ENCODE results near the gene PLPP1.

The PLPP1 gene

GRCh38 chr5:55407059-55407684 is 127.6 kb downstream of the PLPP1 start:
- DNase-seq (ENCODE audit: low read depth): no peak

GRCh38 chr5:55406292-55406691 is 128.5 kb downstream of the PLPP1 start:
- DNase-seq (ENCODE audit: low read depth): no peak

- DNase-seq (ENCODE audit: low read depth): no peak
Measured at GRCh38 chr5:55402199-55402598, 132.6 kb downstream of the PLPP1 start.

- DNase-seq (ENCODE audit: low read depth): no peak
Measured at GRCh38 chr5:55393501-55394175, 141.1 kb downstream of the PLPP1 start.

GRCh38 chr5:55392669-55393068 is 142.1 kb downstream of the PLPP1 start:
- DNase-seq (ENCODE audit: low read depth): no peak

GRCh38 chr5:55391707-55392106 is 143.1 kb downstream of the PLPP1 start:
- no peak for DNase-seq (ENCODE audit: low read depth)

GRCh38 chr5:55387865-55388264 is 146.9 kb downstream of the PLPP1 start:
- DNase-seq (ENCODE audit: low read depth): no peak

- no peak for DNase-seq (ENCODE audit: low read depth)
Measured at GRCh38 chr5:55386356-55386755, 148.4 kb downstream of the PLPP1 start.

- DNase-seq (ENCODE audit: low read depth): no peak
Measured at GRCh38 chr5:55385846-55386245, 148.9 kb downstream of the PLPP1 start.

GRCh38 chr5:55385227-55385626 is 149.5 kb downstream of the PLPP1 start:
- no peak for DNase-seq (ENCODE audit: low read depth)

- DNase-seq (ENCODE audit: low read depth): no peak
Measured at GRCh38 chr5:55384072-55384471, 150.7 kb downstream of the PLPP1 start.

- no peak for DNase-seq (ENCODE audit: low read depth)
Measured at GRCh38 chr5:55383254-55383653, 151.5 kb downstream of the PLPP1 start.

GRCh38 chr5:55377810-55378209 is 157.0 kb downstream of the PLPP1 start:
- no peak for DNase-seq (ENCODE audit: low read depth)

Data from stimulated activated CD8-positive, alpha-beta memory T cell treated with anti-CD3 and anti-CD28 coated beads, Interleukin-15, amount 100 ng/mL, for 24 hours (primary cell).